Omental fat pad (tissue), 4 donors: ENCODE measurements around the gene DEUP1. TPM values are rescaled to one million over a fixed set of nuclear protein-coding genes. Genes with fewer than 3 reads are reported as not detected.
"Not testable (repeated sequence)": the region's sequence is repeated elsewhere in the genome, so short reads cannot be mapped to it uniquely, and the experiment has no call there.

Source experiments
- ATAC-seq: fragments of 150-250 bp; one replicate; pipeline ENCODE4 v1.9.1; 2016; ENCODE audit warnings: mild to moderate bottlenecking, moderate library complexity; ENCODE audit not compliant: low FRiP score
- DNase-seq: peaks from one replicate; pipeline ENCODE4 v3.0.0-alpha.2; 2019; ENCODE audit warnings: low spot score
- total RNA-seq, 4 donors: library from RNA; depleted of rRNA; stranded (reverse); fragments of >200 nt; gene quantifications; one replicate each; pipeline ENCODE4 v1.1.0, GENCODE V29; 2016
- TF ChIP-seq, protein P1 (sequence below), 3 donors: fragments of 450-650 bp; IDR thresholded peaks; one replicate each; pipeline ENCODE4 v1.5.1; 2016 to 2017; ENCODE audit warnings: antibody characterized with exemption in 3 of 3, mild to moderate bottlenecking in 3 of 3, moderate library complexity in 2 of 3

Gene DEUP1
- total RNA-seq, 4 donors from 2014 or later: not detected

DNA sequence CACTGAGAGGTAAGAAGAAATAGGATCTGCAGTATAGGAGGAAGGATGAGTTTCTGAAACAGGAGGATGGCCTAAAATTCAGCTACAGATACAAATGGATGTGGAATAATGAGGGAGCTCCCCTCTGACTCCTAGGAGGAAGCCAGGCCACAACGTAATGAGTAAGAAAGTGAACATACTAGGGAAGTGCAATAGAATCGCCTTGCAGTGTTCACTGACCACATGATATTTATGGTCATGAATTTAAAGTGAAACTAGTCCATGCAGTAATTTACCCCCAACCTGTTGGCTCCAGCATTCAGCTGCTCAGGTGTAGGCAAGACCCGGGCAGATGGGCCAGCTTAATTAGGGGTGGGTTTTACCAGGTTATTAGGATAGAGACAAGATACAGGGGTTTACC is 101.7 kb downstream of the DEUP1 start:
- no peak for ATAC-seq
- DNase-seq: no peak
- TF ChIP-seq, protein P1, sequence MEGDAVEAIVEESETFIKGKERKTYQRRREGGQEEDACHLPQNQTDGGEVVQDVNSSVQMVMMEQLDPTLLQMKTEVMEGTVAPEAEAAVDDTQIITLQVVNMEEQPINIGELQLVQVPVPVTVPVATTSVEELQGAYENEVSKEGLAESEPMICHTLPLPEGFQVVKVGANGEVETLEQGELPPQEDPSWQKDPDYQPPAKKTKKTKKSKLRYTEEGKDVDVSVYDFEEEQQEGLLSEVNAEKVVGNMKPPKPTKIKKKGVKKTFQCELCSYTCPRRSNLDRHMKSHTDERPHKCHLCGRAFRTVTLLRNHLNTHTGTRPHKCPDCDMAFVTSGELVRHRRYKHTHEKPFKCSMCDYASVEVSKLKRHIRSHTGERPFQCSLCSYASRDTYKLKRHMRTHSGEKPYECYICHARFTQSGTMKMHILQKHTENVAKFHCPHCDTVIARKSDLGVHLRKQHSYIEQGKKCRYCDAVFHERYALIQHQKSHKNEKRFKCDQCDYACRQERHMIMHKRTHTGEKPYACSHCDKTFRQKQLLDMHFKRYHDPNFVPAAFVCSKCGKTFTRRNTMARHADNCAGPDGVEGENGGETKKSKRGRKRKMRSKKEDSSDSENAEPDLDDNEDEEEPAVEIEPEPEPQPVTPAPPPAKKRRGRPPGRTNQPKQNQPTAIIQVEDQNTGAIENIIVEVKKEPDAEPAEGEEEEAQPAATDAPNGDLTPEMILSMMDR (IDR thresholded peaks at IDR 0.05): no peak

DNA sequence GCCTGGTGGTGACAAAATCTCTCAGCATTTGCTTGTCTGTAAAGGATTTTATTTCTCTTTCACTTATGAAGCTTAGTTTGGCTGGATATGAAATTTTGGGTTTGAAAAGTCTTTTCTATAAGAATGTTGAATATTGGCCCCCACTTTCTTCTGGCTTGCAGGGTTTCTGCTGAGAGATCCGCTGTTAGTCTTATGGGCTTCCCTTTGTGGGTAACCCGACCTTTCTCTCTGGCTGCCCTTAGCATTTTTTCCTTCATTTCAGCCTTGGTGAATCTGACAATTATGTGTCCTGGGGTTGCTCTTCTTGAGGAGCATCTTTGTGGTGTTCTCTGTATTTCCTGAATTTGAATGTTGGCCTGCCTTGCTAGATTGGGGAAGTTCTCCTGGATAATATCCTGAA is 112.7 kb downstream of the DEUP1 start:
- not testable (repeated sequence) for ATAC-seq, DNase-seq

DNA sequence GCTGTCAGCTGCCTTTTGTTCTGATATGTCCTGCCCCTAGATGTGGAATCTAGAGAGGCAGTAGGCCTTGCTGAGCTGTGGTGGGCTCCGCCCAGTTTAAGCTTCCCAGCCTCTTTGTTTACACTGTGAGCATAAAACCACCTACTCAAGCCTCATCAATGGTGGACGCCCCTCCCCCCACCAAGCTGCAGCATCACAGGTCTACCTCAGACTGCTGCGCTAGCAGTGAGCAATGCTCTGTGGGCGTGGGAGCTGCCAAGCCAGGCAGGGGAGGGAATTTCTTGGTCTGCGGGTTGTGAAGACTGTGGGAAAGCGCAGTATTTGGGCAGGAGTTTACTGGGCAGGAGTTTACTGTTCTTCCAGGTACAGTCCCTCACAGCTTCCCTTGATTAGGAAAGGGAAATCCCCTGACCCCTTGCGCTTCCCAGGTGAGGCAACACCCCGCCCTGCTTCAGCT is 114.1 kb downstream of the DEUP1 start:
- TF ChIP-seq, protein P1 (IDR thresholded peaks at IDR 0.05): no peak
- no peak for ATAC-seq

GRCh38 chr11:93458286-93458685 is 127.7 kb downstream of the DEUP1 start:
- DNase-seq (no peak), ATAC-seq (no peak)
- TF ChIP-seq, protein P1 (IDR thresholded peaks at IDR 0.05): no peak

More for the DNA sequence above, 114.1 kb downstream of the DEUP1 start:
- DNase-seq: no peak

- DNase-seq, ATAC-seq: not testable (repeated sequence)
These were observed 133.1 kb downstream of the DEUP1 start for GRCh38 chr11:93463666-93464065.

GRCh38 chr11:93464927-93465540 is 134.5 kb downstream of the DEUP1 start:
- no peak for DNase-seq
- TF ChIP-seq, protein P1 (IDR thresholded peaks at IDR 0.05): no peak
- ATAC-seq: no peak

DNA sequence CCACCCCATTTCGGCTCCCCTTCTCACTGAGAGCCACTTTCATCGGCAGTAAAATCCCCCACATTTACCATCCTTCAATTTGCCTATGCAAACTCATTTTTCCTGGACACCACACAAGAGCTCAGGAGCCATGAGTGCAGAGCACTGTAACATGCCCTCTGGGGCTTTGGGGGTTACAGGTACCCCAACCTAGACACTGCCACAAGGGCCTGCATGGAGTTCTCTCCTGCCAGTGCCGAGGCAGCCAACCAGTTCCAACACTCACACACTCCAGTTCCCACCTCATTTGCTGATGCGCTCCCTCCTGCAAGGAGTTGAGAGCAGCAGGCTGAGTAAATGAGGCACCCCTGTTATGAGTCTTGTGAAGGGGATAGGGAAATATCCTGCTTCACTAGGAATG is 136.5 kb downstream of the DEUP1 start:
- ATAC-seq (no peak), DNase-seq (no peak)
- TF ChIP-seq, protein P1 (IDR thresholded peaks at IDR 0.05): no peak

DNA sequence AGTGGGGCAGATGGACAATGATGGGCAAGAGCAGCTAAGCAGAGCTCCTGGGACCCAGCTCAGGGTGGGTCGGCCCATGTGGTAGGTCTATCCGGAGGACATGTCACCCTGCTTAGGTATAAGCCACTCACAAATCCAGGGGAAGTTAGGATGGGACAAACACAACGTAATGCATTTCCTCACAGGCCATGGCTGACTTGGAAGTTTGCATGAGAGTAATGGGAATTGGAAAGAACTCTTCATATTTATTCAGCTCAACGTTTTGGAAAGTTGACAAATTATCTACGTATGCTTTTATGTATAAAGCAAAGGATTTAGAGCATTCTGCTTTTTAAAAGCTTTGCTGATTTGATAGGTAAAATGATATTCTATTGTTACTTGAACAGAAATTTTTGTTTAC is 137.7 kb downstream of the DEUP1 start:
- TF ChIP-seq, protein P1 (IDR thresholded peaks at IDR 0.05): no peak
- no peak for ATAC-seq
- DNase-seq: no peak
